CD14-positive monocyte (primary cell): ENCODE data around the gene ARL5C. TPM values are rescaled to one million over a fixed set of nuclear protein-coding genes. Genes with fewer than 3 reads are reported as not detected.

Experiments used
- DNase-seq, 3 donors: peaks; one replicate each; pipeline ENCODE4 v3.0.0-alpha.2; 2011 to 2022
- H2AFZ ChIP-seq: 2 replicates; pipeline ENCODE4 v1.6.0; 2012; ENCODE audit warnings: mild to moderate bottlenecking, low read depth, low read length, inconsistent platforms; ENCODE audit not compliant: insufficient read depth, poor library complexity, severe bottlenecking
- H3K27ac ChIP-seq, 2 donors: 1 replicate in 1 of 2; 2 replicates in 1 of 2; pipeline ENCODE4 v1.5.1; 2012 to 2013; ENCODE audit warnings: low read length in 2 of 2, control low read depth in 1 of 2, inconsistent platforms in 1 of 2, low read depth in 1 of 2, mild to moderate bottlenecking in 1 of 2
- H3K27me3 ChIP-seq, 2 donors: one replicate each; pipeline versions ENCODE4 v1.6.0 to v1.6.1; 2011 to 2013; ENCODE audit warnings: low read length in 2 of 2; ENCODE audit not compliant: control insufficient read depth in 2 of 2, insufficient read depth in 2 of 2
- H3K36me3 ChIP-seq, 2 donors: replicated peaks in 1 of 2; 1 replicate in 1 of 2; 2 replicates in 1 of 2; pipeline versions ENCODE4 v1.5.1 to v1.6.1; 2012 to 2013; ENCODE audit warnings: low read length in 2 of 2, control low read depth in 1 of 2, inconsistent platforms in 1 of 2, mild to moderate bottlenecking in 1 of 2; ENCODE audit not compliant: insufficient read depth in 2 of 2, control insufficient read depth in 1 of 2
- H3K4me1 ChIP-seq, 2 donors: 1 replicate in 1 of 2; 2 replicates in 1 of 2; pipeline versions ENCODE4 v1.5.1 to v1.6.1; 2012 to 2013; ENCODE audit warnings: low read length in 2 of 2, control low read depth in 1 of 2, inconsistent platforms in 1 of 2, mild to moderate bottlenecking in 1 of 2, moderate library complexity in 1 of 2; ENCODE audit not compliant: insufficient read depth in 2 of 2, control insufficient read depth in 1 of 2
- H3K4me2 ChIP-seq: replicated peaks from 2 replicates; pipeline ENCODE3; 2012; ENCODE audit warnings: low read length, moderate library complexity, mild to moderate bottlenecking; ENCODE audit not compliant: poor library complexity, severe bottlenecking; ENCODE audit errors: extremely low read depth
- H3K4me3 ChIP-seq, 3 experiments: fragments of 200-600 bp in 1 of 3; sonication (generic) in 1 of 3; replicated peaks in 1 of 3; 1 replicate in 2 of 3; 2 replicates in 1 of 3; pipeline ENCODE4 v1.5.1; 2011 to 2013; ENCODE audit warnings: low read length in 3 of 3, mild to moderate bottlenecking in 3 of 3, control low read depth in 2 of 3, low read depth in 2 of 3, inconsistent platforms in 1 of 3, moderate library complexity in 1 of 3
- H3K79me2 ChIP-seq: 2 replicates; pipeline ENCODE4 v1.6.0; 2012; ENCODE audit warnings: mild to moderate bottlenecking, control low read depth, inconsistent platforms, low read length, moderate library complexity; ENCODE audit not compliant: insufficient read depth
- H3K9ac ChIP-seq: 2 replicates; pipeline ENCODE4 v1.6.0; 2017; ENCODE audit warnings: low read length, mild to moderate bottlenecking; ENCODE audit not compliant: insufficient read depth, poor library complexity, severe bottlenecking
- H3K9me3 ChIP-seq, 2 donors: replicated peaks in 1 of 2; 1 replicate in 1 of 2; 2 replicates in 1 of 2; pipeline versions ENCODE4 v1.5.1 to v1.6.1; 2012 to 2013; ENCODE audit warnings: low read length in 2 of 2, control low read depth in 1 of 2; ENCODE audit not compliant: control insufficient read depth in 1 of 2, insufficient read depth in 1 of 2
- H4K20me1 ChIP-seq: 2 replicates; pipeline ENCODE4 v1.6.0; 2012; ENCODE audit warnings: mild to moderate bottlenecking, low read length, control low read depth, moderate library complexity; ENCODE audit not compliant: insufficient read depth
- H3K27ac Mint-ChIP-seq, 7 donors: one replicate each; pipeline ENCODE4 v1.8.0; 2020; ENCODE audit warnings: mild to moderate bottlenecking in 7 of 7, mixed read lengths in 7 of 7, moderate library complexity in 6 of 7, inconsistent platforms in 2 of 7
- H3K27me3 Mint-ChIP-seq, 3 donors: one replicate each; pipeline ENCODE4 v1.8.0; 2021 to 2022; ENCODE audit warnings: low read depth in 3 of 3, mild to moderate bottlenecking in 3 of 3, mixed read lengths in 3 of 3, moderate library complexity in 3 of 3, inconsistent platforms in 1 of 3
- H3K36me3 Mint-ChIP-seq, 2 donors: one replicate each; pipeline ENCODE4 v1.8.0; 2020; ENCODE audit warnings: mixed read lengths in 2 of 2, inconsistent platforms in 1 of 2, mild to moderate bottlenecking in 1 of 2
- H3K4me1 Mint-ChIP-seq: one replicate; pipeline ENCODE4 v1.8.0; 2020; ENCODE audit warnings: mild to moderate bottlenecking, mixed read lengths
- H3K4me3 Mint-ChIP-seq, 2 donors: one replicate each; pipeline ENCODE4 v1.8.0; 2020; ENCODE audit warnings: mild to moderate bottlenecking in 2 of 2, mixed read lengths in 2 of 2, moderate library complexity in 1 of 2
- H3K9me3 Mint-ChIP-seq, 7 donors: one replicate each; pipeline ENCODE4 v1.8.0; 2020 to 2022; ENCODE audit warnings: mixed read lengths in 7 of 7, mild to moderate bottlenecking in 6 of 7, moderate library complexity in 6 of 7, inconsistent platforms in 2 of 7
- CTCF ChIP-seq: fragments of 200-600 bp; IDR thresholded peaks from one replicate; pipeline ENCODE4 v1.8.0; 2022; ENCODE audit warnings: antibody characterized with exemption, mild to moderate bottlenecking
- WGBS: methylation state at CpG from one replicate; pipeline ENCODE4 v1.1.5; 2013; ENCODE audit warnings: missing lambda C conversion rate; ENCODE audit not compliant: insufficient coverage; 5-methylcytosine and 5-hydroxymethylcytosine counted together
- intact Hi-C, 2 donors: fragments of 100-400 bp; cut with micrococcal nuclease; formaldehyde crosslinking; loops; one replicate each; pipeline versions ENCODE4 v1.15.0 to v1.15.1; 2023
- polyA plus RNA-seq, 3 donors: library from polyadenylated mRNA; depleted of rRNA in 1 of 3; unstranded in 2 of 3; stranded (reverse) in 1 of 3; fragments of 300-500 nt in 2 of 3; fragments of >200 nt in 1 of 3; fragmentation: Illumina TruSeq in 2 of 3; gene quantifications; 1 replicate in 2 of 3; 2 replicates in 1 of 3; pipeline ENCODE4 v1.2.3, GENCODE V29; 2012 to 2021

Gene ARL5C
- polyA plus RNA-seq, 3 donors = 0.04 TPM; not detected in 2

GRCh38 chr17:39150795-39151149 lies 15.2 kb downstream of the ARL5C start:
- H3K27me3 Mint-ChIP-seq = peaks cover 43 to 53% (median 52%) of the 10 kb centered on the region in 3 donors

GRCh38 chr17:39150104-39150634 lies 15.8 kb downstream of the ARL5C start:
- Histone ChIP-seq H2AFZ (no peak overlapping the region), H3K9ac (no peak overlapping the region), H4K20me1 (no peaks in the 10 kb centered on the region), H3K9me3 (peaks cover 0 to 7% of the 10 kb centered on the region in 2 donors), H3K27ac (no peak overlapping the region), H3K4me2 (no peak overlapping the region), H3K79me2 (no peaks in the 10 kb centered on the region), H3K36me3 (no peaks in the 10 kb centered on the region), H3K27me3 (peaks cover 23 to 39% of the 10 kb centered on the region in 2 donors), H3K4me3 (no peak overlapping the region), H3K4me1 (peaks cover 30 to 42% of the 10 kb centered on the region in 2 donors)
- Mint-ChIP-seq H3K4me3 (peak overlapping the region; percentile 12 to 78), H3K36me3 (peaks cover 3 to 8% of the 10 kb centered on the region in 2 donors), H3K9me3 (peaks cover 0 to 17% (median 9%) of the 10 kb centered on the region in 7 donors), H3K27ac (no peak overlapping the region), H3K4me1 (peaks cover 38% of the 10 kb centered on the region), H3K27me3 (peaks cover 42 to 55% (median 52%) of the 10 kb centered on the region in 3 donors)
- no peak for DNase-seq
- 73% methylated on average over 4 of the region's 5 CpGs for WGBS
- no peak for TF ChIP-seq CTCF
- intact Hi-C loops = loop anchor here (5.0 to 10.0 kb wide), 3 partner anchors 168 to 275 kb away; partner anchors contain the start of genes FBXO47 (in 1 of the 2) and LASP1 (in 1 of the 2)

More at GRCh38 chr17:39150795-39151149, 15.2 kb downstream of the ARL5C start:
- no peak overlapping the region for H3K27ac Mint-ChIP-seq
- Histone ChIP-seq H3K4me1 (peaks cover 32 to 44% of the 10 kb centered on the region in 2 donors), H4K20me1 (no peaks in the 10 kb centered on the region), H3K79me2 (no peaks in the 10 kb centered on the region), H3K9me3 (peaks cover 0 to 7% of the 10 kb centered on the region in 2 donors), H3K27me3 (peaks cover 23 to 37% of the 10 kb centered on the region in 2 donors), H3K27ac (no peak overlapping the region), H2AFZ (no peak overlapping the region), H3K4me3 (no peak overlapping the region), H3K36me3 (no peaks in the 10 kb centered on the region), H3K4me2 (no peak overlapping the region), H3K9ac (no peak overlapping the region)
- DNase-seq = no peak
- H3K9me3 Mint-ChIP-seq = peaks cover 0 to 17% (median 9%) of the 10 kb centered on the region in 7 donors
- WGBS = 40% methylated on average over 1 of the region's 5 CpGs
- TF ChIP-seq CTCF = no peak
- intact Hi-C loops = loop anchor here (5.0 to 10.0 kb wide), 3 partner anchors 168 to 276 kb away; partner anchors contain the start of genes FBXO47 (in 1 of the 2) and LASP1 (in 1 of the 2)
- peaks cover 38% of the 10 kb centered on the region for H3K4me1 Mint-ChIP-seq
- peaks cover 3 to 8% of the 10 kb centered on the region in 2 donors for H3K36me3 Mint-ChIP-seq
- peak overlapping the region; percentile 58 to 81 for H3K4me3 Mint-ChIP-seq
